Astrocyte (in vitro differentiated cells and primary cell): ENCODE results near the gene ZYG11B.

ENCODE experiments used
- EZH2 ChIP-seq: IDR thresholded peaks from 2 replicates; pipeline ENCODE4 v1.6.1; 2012; ENCODE audit warnings: mild to moderate bottlenecking, low read length, inconsistent platforms; ENCODE audit not compliant: insufficient read depth
- TF ChIP-seq, protein P1 (sequence below): IDR thresholded peaks from 2 replicates; pipeline ENCODE4 v1.5.1; 2011; ENCODE audit warnings: low read depth, mild to moderate bottlenecking, inconsistent platforms, low read length, moderate library complexity; ENCODE audit not compliant: insufficient read depth

- TF ChIP-seq, protein P1, sequence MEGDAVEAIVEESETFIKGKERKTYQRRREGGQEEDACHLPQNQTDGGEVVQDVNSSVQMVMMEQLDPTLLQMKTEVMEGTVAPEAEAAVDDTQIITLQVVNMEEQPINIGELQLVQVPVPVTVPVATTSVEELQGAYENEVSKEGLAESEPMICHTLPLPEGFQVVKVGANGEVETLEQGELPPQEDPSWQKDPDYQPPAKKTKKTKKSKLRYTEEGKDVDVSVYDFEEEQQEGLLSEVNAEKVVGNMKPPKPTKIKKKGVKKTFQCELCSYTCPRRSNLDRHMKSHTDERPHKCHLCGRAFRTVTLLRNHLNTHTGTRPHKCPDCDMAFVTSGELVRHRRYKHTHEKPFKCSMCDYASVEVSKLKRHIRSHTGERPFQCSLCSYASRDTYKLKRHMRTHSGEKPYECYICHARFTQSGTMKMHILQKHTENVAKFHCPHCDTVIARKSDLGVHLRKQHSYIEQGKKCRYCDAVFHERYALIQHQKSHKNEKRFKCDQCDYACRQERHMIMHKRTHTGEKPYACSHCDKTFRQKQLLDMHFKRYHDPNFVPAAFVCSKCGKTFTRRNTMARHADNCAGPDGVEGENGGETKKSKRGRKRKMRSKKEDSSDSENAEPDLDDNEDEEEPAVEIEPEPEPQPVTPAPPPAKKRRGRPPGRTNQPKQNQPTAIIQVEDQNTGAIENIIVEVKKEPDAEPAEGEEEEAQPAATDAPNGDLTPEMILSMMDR = no peak
- no peak for TF ChIP-seq EZH2
Observed at GRCh38 chr1:52834798-52835197, 108.5 kb downstream of the ZYG11B start.
